Type B pancreatic cell (in vitro differentiated cells): ENCODE results near the gene MYO7A. TPM values are rescaled to one million over a fixed set of nuclear protein-coding genes. Genes with fewer than 3 reads are reported as not detected.

Experiments
- DNase-seq: peaks from one replicate; pipeline ENCODE4 v3.0.0; 2021; ENCODE audit warnings: mixed read lengths; ENCODE audit not compliant: unreplicated experiment; ENCODE audit errors: extremely low spot score
- H3K27ac Mint-ChIP-seq: 2 replicates; pipeline ENCODE4 v1.8.0; 2021; ENCODE audit warnings: mild to moderate bottlenecking, mixed read lengths
- H3K27me3 Mint-ChIP-seq: 2 replicates; pipeline ENCODE4 v1.8.0; 2021; ENCODE audit warnings: mixed read lengths
- H3K36me3 Mint-ChIP-seq: 2 replicates; pipeline ENCODE4 v1.8.0; 2021; ENCODE audit warnings: mixed read lengths
- H3K4me1 Mint-ChIP-seq: one replicate; pipeline ENCODE4 v1.8.0; 2021; ENCODE audit warnings: mixed read lengths; ENCODE audit not compliant: unreplicated experiment
- H3K4me3 Mint-ChIP-seq: 2 replicates; pipeline ENCODE4 v1.8.0; 2021; ENCODE audit warnings: mild to moderate bottlenecking, mixed read lengths
- H3K9me3 Mint-ChIP-seq: 2 replicates; pipeline ENCODE4 v1.8.0; 2021; ENCODE audit warnings: mixed read lengths
- total RNA-seq: library from RNA; stranded (reverse); gene quantifications from 2 replicates; pipeline ENCODE4 v1.2.1, GENCODE V29; 2021; ENCODE audit warnings: low replicate concordance
- TF ChIP-seq, protein P1 (sequence below): fragments of 200-600 bp; sonication (generic); conservative IDR thresholded peaks from 2 replicates; pipeline ENCODE4 v1.5.0; 2021; ENCODE audit warnings: antibody characterized with exemption, mild to moderate bottlenecking

Gene MYO7A
- total RNA-seq, 1 donor from 2014 or later = 2.8 TPM

DNA sequence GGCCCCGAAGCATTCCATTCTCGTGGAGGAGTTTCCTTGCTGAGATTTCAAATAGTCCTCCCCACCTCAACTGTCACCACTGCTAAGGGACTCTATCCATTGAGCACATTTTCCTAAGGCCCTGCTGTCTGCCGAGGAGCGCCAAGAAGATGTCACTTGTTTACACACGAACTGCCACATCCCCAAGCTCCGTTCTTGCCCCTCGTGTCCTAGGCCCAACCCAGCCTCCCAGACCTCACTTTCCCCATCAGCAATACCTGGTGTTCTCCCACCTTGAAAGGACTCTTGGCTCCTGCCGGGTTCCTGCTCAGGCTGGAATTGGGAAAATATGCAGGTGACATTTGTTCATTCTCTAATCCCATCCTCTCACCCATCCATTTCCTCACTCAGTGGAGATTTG lies 4.0 kb upstream of the MYO7A start:
- no peaks in the 10 kb centered on the region for H3K27me3 Mint-ChIP-seq
- H3K4me3 Mint-ChIP-seq = no peak overlapping the region
- H3K27ac Mint-ChIP-seq = no peak overlapping the region
- TF ChIP-seq, protein P1, sequence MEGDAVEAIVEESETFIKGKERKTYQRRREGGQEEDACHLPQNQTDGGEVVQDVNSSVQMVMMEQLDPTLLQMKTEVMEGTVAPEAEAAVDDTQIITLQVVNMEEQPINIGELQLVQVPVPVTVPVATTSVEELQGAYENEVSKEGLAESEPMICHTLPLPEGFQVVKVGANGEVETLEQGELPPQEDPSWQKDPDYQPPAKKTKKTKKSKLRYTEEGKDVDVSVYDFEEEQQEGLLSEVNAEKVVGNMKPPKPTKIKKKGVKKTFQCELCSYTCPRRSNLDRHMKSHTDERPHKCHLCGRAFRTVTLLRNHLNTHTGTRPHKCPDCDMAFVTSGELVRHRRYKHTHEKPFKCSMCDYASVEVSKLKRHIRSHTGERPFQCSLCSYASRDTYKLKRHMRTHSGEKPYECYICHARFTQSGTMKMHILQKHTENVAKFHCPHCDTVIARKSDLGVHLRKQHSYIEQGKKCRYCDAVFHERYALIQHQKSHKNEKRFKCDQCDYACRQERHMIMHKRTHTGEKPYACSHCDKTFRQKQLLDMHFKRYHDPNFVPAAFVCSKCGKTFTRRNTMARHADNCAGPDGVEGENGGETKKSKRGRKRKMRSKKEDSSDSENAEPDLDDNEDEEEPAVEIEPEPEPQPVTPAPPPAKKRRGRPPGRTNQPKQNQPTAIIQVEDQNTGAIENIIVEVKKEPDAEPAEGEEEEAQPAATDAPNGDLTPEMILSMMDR = no peak
- no peaks in the 10 kb centered on the region for H3K36me3 Mint-ChIP-seq
- peaks cover 11% of the 10 kb centered on the region for H3K4me1 Mint-ChIP-seq
- DNase-seq = no peak
- no peaks in the 10 kb centered on the region for H3K9me3 Mint-ChIP-seq

DNA sequence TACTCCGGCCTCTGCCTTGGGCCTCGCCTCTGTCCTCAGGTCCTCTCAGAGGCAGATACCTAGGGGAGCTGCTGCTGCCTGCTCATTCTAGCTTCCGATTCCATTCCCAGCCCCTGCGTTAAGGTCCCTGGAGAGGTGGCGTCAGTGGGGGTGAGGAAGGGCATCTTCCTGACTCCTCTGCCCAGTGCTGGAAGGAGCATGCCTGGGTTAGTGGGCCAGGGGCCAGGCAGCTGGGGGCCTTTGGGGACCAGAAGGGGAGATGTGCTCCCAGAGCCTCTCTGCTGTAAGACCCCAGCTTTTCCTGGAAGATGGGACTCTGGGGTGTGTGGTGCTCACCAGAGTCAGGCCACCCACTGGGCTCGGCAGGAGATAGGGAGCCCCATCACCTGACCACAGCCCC lies 3.6 kb upstream of the MYO7A start:
- no peak overlapping the region for H3K4me3 Mint-ChIP-seq
- DNase-seq = no peak
- no peaks in the 10 kb centered on the region for H3K27me3 Mint-ChIP-seq
- H3K27ac Mint-ChIP-seq = no peak overlapping the region
- H3K4me1 Mint-ChIP-seq = peaks cover 13% of the 10 kb centered on the region
- TF ChIP-seq, protein P1 = no peak
- H3K36me3 Mint-ChIP-seq = no peaks in the 10 kb centered on the region
- no peaks in the 10 kb centered on the region for H3K9me3 Mint-ChIP-seq

DNA sequence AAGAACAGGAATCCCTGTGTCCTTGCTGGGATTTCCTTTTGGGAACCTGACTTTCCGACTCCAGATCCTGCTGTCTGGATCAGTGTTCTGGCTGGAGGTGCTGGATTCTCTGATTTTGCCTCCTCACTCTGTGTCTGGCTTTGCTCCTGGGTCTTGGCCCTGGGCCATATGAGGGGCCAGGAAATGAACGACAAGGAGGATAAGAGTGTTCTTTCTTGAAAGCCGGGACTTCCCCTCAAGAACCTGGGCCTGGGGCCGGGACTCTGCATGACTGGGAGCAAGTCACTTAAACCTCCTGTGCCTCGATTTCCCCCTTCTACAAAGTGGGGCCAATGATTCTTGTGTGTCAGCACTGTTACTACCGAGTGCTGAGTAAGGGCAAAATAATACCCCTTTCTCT lies 2.9 kb upstream of the MYO7A start:
- TF ChIP-seq, protein P1 = no peak
- no peaks in the 10 kb centered on the region for H3K27me3 Mint-ChIP-seq
- H3K4me1 Mint-ChIP-seq = peaks cover 16% of the 10 kb centered on the region
- H3K36me3 Mint-ChIP-seq = no peaks in the 10 kb centered on the region
- H3K9me3 Mint-ChIP-seq = no peaks in the 10 kb centered on the region
- DNase-seq = no peak
- H3K4me3 Mint-ChIP-seq = no peak overlapping the region
- H3K27ac Mint-ChIP-seq = no peak overlapping the region

DNA sequence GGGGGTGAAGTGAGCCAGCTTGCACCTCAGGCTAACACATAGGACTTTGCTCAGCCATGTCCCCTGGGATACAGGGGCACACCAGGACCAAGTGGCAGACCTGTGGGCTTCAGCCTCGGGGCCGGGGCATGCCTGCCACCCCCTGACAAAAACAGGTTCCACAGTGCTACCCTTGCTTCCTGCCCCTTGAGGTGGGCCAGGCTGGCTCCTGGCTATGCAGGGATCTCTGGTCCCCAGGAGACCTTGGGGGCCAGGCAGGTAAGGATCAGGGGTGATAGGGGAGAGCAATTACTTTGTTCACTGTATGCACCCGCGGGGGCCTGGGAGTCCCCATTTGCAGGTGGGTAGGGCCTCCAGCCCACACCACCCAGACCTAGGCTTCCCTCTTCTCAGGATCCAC lies 2.4 kb upstream of the MYO7A start:
- Mint-ChIP-seq H3K27me3 (no peaks in the 10 kb centered on the region), H3K4me3 (no peak overlapping the region), H3K27ac (no peak overlapping the region), H3K4me1 (peaks cover 16% of the 10 kb centered on the region), H3K36me3 (no peaks in the 10 kb centered on the region), H3K9me3 (no peaks in the 10 kb centered on the region)
- TF ChIP-seq, protein P1 = no peak
- DNase-seq = no peak

DNA sequence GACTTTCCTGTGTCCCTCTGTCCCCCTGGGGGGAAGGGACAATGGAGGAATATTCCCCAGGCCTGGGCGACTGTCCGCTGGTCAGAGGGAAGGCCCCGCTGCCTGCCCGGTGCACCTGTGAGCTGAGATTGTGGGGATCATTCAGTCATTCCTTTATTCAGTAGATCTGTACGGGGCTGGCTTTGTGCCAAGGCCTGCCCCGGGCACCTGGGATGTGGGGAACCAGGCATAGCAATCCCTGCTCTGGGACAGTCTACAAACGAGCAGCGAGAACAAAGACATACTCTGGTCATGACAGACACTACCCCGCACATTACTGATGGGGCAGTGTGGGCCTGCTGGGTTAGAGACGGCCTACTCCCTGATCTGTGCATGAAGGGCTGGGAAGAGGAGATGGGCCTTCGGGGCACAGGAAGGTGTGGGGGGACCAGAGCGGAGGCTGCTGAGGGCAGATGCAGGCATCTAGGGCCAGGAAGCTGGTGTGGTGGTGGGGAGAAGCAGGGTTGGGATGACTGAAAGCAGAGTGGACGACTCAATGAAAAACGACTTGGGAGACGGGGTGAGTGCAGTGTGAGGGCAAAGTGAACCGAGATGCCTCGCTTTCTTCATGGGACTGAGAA lies 1.8 kb upstream of the MYO7A start:
- Mint-ChIP-seq H3K9me3 (no peaks in the 10 kb centered on the region), H3K4me3 (peak overlapping the region; percentile 84), H3K36me3 (no peaks in the 10 kb centered on the region), H3K27me3 (no peaks in the 10 kb centered on the region), H3K4me1 (peaks cover 19% of the 10 kb centered on the region), H3K27ac (no peak overlapping the region)
- DNase-seq = no peak
- TF ChIP-seq, protein P1 = no peak

DNA sequence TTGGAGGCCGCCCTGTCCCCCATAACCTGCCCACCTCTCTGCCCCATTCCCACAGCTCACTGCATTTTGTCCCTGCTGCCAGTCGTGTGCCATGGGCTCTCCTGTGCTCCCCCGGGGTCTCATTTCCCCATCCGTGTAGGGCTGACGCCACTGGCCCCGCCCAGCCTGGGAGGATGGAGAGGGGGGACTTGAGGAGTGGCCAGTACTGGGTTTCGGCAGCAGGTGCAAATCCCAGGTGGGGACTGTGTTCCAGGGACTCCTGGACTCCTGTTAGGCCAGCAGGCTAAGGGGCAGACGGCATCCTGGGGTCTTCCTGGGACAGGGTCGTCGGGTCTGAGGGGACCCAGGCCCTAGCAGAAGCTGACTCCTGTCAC lies 1.2 kb upstream of the MYO7A start:
- Mint-ChIP-seq H3K4me1 (peaks cover 20% of the 10 kb centered on the region), H3K27ac (no peak overlapping the region), H3K27me3 (no peaks in the 10 kb centered on the region), H3K9me3 (no peaks in the 10 kb centered on the region), H3K4me3 (peak overlapping the region; percentile 84), H3K36me3 (no peaks in the 10 kb centered on the region)
- DNase-seq = no peak
- TF ChIP-seq, protein P1 = no peak
